ENCODE measurements around the gene MRLN.

DNA sequence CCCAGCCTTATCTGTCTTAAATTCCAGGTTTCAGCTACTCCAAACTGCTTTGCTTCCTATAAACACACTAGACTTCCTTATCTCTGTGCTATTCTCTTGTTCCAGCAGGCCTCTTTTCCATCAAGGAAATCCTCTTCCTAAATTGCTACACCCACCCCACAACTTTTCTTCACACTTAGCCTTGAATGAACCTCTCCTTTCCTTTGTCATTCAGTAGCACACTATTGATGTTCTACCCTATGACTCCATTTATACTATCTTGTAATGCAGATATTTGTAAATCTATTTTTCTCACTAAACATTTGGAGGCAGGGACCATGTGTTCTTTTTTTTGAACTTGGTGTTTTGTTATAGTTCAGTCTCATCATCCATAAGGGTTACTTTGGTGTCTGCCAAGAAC lies 47.3 kb downstream of the MRLN start:
- TF ChIP-seq, protein P1, sequence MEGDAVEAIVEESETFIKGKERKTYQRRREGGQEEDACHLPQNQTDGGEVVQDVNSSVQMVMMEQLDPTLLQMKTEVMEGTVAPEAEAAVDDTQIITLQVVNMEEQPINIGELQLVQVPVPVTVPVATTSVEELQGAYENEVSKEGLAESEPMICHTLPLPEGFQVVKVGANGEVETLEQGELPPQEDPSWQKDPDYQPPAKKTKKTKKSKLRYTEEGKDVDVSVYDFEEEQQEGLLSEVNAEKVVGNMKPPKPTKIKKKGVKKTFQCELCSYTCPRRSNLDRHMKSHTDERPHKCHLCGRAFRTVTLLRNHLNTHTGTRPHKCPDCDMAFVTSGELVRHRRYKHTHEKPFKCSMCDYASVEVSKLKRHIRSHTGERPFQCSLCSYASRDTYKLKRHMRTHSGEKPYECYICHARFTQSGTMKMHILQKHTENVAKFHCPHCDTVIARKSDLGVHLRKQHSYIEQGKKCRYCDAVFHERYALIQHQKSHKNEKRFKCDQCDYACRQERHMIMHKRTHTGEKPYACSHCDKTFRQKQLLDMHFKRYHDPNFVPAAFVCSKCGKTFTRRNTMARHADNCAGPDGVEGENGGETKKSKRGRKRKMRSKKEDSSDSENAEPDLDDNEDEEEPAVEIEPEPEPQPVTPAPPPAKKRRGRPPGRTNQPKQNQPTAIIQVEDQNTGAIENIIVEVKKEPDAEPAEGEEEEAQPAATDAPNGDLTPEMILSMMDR (IDR thresholded peaks at IDR 0.05): no peak
- TF ChIP-seq POLR2A (IDR thresholded peaks at IDR 0.05) (no peak), EP300 (IDR thresholded peaks at IDR 0.05) (no peak), POLR2AphosphoS5 (IDR thresholded peaks at IDR 0.05) (no peak)

Data from stomach (tissue), 4 donors.